HG03064 (cell line): ENCODE measurements around the gene GPATCH1.
"Not testable (repeated sequence)": the region's sequence is repeated elsewhere in the genome, so short reads cannot be mapped to it uniquely, and the experiment has no call there.

Source experiments
- ATAC-seq: cut with Tn5 transposase; IDR thresholded peaks from one replicate; pipeline ENCODE4 v1.9.1; 2021; ENCODE audit warnings: low read depth; ENCODE audit not compliant: unreplicated experiment

Gene GPATCH1

DNA sequence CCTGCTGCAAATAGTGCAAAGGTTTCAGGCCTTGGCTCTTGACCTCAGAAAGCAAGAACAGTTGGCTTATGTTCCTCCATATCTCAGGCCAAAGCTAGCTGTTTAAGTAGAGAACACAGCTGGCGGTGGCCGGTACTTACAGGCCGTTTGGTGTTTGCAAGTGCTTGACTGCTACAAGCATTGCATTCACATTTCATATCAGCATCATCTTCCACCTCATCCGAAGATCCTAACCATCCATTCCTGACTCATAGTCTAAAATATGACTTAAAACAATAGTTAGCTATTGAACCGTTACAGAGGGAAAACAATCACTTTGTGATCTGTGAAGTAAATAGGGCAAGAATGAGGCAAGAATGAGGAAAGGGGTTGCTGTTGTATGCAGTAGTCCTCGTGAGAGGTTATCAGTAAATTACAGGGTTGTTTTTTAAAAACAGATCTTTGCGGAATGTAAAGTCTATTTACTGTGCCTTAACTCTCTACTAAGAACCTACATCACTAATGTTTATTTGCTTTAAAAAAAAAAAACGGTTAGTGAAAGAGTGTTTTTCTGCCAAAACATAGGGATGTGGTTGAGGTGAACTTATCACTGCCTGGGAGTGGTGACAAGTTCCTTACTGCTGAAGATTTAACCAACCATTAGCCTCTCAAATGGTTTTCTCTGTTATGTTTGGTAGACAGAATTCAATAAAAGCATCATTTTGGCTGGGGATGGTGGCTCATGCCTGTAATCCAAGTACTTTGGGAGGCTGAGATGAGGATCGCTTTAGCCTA, 29.3 kb downstream of the GPATCH1 start:
- ATAC-seq: no peak

DNA sequence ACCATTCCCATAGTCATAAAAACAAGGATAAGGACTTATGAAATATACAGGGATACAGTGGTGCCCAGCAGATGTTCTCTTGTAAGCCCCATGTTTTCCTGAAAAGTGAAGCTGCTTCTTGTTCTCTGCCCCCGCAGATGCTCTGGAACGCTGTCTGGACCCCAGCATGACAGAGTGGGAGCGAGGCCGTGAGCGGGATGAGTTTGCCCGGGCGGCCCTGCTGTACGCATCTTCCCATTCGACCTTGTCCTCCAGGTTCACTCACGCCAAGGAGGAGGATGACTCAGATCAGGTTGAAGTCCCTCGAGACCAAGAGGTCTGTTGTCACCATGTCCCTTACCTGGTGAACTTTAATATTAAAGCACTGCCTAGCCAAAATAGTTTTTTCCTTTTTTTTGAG, 30.6 kb downstream of the GPATCH1 start:
- no peak for ATAC-seq

DNA sequence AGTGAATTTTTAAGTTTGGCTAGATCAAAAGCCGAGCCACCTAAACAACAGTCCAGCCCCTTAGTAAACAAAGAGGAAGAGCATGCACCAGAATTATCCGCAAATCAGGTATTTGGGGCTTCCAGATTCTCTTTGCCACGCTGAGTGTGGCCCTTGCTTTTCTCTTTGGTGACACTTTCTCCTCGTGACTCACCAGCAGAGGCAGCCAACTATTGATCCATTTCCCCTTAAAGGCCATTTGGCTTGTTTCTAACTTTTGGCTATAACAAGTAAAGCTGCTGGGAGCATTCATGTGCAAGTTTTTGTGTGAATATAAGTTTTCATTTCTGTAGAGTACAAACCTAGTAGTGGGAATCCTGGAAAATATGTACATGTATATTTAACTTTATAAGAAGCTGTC, 33.3 kb downstream of the GPATCH1 start:
- no peak for ATAC-seq

DNA sequence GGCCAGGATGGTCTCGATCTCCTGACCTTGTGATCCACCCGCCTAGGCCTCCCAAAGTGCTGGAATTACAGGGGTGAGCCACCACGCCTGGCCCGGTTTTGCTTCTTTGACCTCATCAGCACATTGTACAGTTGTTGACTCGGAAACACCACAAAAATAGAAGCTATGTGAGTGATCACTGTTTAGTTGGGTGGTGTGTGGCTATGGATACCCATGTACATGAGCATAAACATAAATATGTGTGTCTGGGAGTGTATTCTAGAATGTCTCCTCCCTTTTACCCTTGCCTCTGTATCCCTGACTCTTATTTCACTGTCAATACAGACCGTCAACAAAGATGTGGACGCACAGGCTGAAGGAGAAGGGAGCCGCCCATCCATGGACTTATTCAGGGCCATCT, 36.5 kb downstream of the GPATCH1 start:
- no peak for ATAC-seq

DNA sequence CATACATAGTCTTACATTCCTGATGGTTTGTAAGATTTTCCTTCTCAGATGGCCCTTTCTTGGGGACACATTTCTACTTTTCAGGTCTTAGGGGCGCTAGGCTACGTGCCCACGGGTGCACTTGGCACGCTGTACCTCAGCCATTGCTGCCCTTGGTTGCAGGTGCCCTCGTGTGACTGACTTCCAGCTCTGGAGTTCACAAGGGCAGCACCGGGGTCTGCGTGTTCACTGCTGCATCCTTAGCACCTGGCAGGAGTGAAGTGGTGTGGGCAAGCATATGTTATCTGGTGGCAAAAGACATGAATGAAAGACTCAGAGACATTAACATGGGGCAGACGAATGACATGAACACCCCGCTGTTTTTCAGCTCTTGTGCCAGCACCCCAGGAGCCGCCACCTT, 37.7 kb downstream of the GPATCH1 start:
- no peak for ATAC-seq

DNA sequence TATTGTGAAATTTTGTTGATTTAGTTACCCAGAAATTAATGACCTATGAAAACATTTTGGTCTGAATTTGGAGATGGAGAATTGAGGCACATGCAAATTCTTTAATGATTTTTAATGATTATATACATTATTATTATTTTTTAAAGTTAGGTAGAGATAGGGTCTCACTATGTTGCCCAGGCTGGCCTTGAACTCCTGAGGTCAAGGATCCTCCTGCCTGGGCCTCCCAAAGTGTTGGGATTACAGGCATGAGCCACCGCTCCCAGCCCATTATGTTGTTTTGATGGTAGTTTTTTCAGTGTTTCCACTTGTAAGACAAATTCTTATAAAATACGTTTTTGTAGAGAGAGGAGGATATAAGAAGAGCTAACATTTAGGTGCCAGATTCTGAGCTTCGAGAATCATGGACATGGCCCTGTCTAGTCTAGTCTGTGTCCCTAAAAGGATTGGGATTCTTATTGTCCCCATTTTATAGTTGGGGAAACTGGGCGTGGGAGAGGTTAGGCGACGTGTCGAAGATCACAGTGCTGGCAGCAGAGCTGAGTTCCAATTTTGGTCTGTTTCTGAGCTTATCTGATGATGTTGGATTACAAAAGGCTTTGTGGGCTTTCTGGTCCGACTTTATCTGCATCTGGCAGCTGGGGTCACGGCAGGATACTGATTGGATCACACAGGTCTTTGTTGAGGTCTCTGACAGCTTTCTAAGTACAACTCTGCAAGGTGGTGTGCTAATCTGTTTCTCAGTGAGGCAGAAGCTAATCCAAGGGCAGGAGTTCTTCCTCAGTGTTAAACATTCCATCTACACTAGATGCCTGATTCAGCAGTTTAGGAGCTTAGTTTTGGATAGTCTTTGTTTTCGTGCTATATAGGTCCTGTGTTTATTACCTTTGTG, 43.5 kb downstream of the GPATCH1 start:
- ATAC-seq: no peak

DNA sequence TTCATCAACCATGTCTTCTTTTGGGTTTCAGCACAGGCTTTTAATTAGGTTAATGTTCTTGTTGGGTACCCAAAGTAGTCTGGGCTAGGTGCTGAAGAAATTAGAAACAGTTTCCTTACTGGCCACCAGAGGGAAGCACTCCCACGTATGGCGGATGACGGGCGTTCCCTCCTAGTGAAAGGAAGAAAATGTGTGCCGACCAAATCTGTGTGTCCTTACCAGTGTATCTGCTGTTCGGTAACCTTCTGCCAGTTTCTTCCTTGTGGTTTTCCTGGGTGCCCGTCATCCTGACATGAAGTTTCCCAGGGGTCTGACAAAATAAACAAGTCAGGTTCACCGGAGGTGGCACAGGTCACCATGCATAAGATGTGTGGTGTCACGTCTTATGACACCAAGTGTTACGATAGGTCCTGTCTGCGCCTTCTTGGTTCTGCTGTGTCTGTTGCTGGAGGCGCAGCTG, 45.0 kb downstream of the GPATCH1 start:
- ATAC-seq: no peak

DNA sequence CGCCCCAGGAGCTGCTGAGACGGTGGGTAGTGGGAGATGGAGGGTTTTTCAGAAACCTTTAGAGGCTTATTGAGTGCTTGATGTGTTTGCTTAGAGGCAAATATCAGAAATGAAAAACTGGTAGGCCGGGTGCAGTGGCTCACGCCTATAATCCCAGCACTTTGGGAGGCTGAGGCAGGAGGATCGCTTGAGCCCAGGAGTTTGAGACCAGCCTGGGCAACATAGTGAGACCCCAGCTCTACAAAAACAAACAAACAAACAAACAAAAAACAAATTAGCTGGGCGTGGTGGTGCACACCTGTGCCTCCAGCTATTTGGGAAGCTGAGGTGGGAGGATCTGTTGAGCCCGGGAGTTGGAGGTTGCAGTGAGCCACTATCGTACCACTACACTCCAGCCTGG, 45.7 kb downstream of the GPATCH1 start:
- ATAC-seq: not testable (repeated sequence)

DNA sequence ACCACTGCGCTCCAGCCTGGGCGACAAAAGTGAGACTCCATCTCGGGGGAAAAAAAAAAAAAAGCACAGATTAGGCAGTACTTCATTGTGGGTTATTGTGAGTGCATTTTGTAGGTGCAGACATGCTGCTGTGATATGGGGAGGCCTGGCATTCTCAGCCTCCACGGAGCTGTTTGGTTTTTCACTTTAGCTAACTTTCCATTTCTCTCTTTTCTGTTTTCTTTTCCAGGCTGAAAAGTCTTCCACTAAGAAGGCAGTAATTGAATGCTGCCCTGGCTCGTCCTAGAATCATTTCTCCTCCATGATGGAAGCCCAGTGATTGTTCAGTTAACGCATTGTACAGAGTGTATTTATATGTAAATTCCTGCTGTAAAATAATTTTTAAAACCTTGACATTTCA, 48.9 kb downstream of the GPATCH1 start:
- ATAC-seq: no peak

DNA sequence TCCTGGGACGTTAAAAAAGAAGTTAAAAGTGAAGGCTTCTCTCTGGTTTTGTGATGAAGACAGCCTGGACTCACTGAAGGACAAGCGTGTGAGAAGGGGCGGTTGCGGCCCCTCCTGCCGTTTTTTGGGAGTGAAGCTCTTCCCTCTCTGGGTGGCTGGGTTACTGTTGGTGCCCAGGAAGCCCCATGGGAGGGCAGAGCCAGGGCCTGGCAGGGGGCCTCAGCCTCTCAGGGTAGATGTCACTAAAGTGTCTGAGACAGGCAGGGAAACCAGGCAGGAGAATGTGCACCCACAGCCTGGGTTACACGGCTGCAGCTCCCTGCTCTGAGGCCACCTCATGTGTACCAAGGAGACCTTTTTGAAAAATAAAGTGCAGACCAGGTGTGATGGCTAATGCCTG, 49.5 kb downstream of the GPATCH1 start:
- ATAC-seq: no peak

DNA sequence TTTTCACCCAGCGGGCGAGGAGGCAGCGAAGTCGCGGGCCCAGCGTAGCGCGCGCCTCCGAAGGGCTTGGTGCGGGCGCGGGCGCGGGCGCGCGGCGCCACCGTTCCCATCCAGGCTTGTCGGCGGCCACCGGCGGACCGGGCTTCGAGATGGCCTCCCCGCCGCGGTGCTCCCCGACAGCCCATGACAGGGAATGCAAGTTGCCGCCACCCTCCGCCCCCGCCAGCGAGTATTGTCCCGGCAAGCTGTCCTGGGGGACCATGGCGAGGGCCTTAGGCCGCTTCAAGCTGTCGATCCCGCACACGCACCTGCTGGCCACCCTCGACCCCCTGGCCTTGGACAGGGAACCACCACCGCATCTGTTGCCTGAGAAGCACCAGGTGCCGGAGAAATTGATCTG, 51.0 kb downstream of the GPATCH1 start, which contains the start of gene WDR88:
WDR88 (plus strand) TSS at position 94 of the 400 bp plus-strand sequence; CDS start at position 150, 56 bp downstream.
- ATAC-seq: no peak

DNA sequence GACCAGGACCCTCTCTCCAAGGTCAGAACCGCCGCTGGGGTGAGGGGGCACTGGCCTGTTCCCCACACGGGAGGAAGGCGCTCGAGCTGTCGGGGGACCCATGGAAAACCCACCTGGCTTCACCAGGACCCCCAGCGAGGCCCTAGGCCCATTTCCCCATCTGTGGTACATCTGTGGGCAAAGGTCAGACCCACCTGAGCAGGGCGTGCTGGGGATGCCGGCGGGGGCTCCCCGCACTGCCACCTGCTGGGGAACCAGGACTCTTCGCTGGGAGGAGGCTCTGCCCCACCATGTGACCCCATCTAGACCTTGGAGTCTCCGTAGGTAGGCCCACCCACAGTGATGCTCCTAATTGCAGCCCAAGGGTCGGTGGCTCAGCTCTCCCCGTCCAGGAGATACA, 51.4 kb downstream of the GPATCH1 start:
- no peak for ATAC-seq

DNA sequence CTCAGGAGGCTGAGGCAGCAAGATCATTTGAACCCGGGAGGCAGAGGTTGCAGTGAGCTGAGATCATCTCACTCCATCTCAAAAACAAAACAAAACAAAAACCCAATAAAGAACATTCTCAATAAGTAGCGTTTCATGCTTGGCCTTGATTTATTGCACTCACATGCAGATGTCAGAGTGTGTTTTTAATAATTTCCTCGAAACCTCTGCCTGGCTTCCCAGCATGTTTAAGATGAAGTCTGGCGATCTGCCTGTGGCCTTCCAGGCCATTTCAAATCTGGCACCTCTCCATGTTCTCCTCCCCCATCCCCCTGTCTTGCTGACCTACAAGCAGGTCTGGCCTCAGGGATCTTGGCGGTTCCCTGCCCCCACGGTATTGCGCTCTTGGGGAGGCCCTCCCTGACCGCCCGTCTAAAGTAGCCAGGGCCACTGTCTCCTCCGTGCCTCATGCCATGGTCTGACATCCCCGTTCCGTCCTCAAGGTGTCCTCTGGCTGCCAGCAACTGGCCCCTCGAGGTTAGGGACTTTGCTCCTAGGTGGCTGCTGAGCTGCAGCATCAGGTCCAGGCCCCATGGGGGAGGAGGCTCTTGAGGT, 52.6 kb downstream of the GPATCH1 start:
- ATAC-seq: no peak

DNA sequence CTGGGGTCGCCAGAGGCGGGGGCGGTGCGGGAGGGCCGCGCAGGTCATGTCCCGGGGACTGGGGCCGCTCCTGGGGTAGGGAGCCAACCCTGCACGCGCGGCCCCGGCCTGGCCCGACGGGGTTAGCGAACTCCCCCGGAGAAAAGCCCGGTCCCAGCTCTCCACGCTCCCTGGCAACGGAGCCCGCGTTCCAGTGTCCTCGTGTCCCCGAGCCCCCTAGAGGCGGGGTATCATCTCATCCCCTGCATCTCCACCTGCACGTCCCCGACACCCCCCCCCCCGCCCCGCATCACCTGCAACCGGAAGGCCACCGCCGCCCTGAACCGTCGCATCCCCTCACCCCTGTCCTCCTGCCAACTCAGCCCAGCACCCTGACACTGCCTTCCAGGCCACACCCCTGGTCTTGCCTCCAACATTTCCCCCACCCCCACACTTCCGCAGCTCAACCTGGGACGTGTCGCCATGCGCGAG, 53.6 kb downstream of the GPATCH1 start:
- ATAC-seq: no peak

DNA sequence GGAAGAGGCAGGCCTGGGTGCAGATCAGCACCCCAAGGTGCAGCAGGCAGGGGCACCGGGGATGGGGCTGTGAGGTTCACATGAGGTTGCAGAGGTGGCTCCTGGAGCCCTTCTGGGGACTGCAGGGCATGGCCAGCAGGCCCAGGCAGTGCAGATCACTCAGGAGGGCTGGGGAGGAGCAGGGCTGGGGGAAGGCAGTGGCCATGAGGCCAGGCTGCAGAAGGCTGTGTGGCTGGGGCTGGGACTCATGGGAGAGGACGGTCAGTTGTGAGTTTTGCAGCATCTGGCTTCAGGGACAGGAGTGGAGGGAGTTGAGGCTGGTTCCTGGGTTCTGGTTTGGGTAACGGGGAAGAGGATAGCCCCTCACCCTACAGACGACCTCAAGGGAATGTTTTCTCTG, 58.2 kb downstream of the GPATCH1 start:
- ATAC-seq: no peak

DNA sequence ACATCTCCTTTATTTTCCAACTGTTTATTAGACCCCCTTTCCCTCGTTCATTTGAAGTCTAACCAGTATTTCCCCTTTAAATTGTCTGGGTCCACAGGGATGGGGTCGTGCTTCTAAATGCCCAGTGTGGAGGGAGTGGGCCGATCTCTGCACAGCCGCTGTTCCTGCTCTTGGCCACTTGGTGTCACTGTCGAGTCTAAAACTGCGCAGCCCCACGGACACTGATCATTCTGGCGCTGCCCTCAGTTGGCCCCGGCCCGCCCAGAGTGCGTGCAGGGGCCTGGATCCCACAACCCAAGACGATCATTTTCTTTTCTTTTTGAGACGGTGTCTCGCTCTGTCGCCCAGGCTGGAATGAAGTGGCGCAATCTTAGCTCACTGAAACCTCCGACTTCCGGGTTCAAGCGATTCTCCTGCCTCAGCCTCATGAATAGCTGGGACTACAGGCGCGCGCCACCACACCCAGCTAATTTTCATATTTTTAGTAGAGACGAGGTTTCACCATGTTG, 63.0 kb downstream of the GPATCH1 start:
- no peak for ATAC-seq

DNA sequence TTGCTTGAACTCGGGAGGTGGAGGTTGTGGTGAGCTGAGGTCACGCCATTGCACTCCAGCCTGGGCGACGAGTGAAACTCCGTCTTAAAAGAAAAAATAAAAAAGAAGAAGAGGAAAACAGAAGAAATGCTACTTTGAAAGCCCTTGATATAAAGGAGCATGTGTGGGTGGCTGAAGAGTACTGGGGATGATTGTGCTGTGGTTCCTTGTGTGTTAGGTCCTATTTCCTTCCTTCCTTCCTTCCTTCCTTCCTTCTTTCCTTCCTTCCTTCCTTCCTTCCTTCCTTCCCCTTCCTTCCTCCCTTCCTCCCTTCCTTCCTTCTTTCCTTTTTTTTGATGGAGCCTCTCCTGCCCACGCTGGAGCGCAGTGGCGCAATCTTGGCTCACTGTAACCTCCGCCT, 65.2 kb downstream of the GPATCH1 start:
- no peak for ATAC-seq

DNA sequence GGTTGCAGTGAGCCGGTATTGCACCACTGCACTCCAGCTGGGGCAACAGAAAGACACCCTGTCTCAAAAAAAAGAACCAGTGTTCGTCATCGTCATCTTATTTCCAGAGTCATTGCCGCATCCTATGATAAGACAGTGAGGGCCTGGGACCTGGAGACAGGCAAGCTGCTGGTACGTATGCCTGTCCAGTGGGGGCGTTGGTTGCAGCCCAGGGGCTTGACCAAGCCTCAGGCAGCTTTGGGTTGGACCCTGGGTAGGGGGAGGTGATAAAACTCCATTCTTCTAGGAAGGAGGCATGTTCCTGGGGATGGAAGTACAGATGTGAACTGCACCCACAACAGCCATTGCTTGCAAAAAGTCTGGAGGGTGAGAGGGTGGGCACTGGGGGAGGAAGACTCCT, 66.6 kb downstream of the GPATCH1 start:
- no peak for ATAC-seq

DNA sequence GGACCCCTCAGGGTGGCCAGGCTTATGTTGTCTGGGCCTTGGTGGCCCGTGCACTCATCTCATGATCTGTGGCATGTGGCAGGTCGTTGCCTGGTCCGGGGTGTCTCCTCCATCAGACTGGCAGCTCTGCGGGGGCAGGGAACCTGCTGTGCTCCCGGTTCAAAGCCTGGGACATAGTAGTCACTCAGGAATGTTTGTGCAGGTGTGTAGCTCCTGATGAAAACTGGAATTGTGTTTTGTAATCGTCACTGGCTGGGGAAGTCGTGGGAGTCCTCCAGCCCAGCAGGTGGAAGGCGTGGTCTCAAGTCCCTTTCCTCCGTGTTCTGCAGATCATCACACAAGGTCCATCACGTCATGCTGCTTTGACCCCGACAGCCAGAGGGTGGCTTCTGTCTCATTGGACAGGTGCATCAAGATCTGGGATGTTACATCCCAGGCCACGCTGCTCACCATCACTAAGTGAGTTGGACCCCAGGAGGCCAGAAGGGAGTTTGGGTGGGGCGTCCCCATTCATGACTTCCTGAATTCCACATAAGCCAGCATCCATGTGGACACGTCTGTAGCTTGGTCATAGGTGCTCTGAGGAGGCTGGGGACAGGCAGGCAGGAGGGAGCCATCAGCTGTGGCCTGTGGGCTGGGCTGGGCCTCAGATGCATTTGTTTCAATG, 70.0 kb downstream of the GPATCH1 start:
- no peak for ATAC-seq

DNA sequence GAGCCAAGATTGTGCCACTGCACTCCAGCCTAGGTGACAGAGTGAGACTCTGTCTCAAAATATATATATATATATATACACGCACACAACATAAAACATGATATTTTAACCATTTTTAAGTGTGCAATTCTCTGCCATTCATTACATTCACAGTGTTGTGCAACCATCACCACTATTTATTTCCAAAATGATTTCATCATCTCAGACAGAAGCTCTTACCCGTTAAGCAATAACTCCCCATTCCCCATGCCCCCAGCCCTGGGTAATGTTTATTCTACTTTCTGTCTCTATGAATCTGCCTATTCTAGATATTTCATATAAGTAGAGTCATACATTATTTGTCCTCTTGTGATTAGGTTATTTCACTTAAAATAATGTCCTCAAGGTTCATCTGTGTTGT, 71.2 kb downstream of the GPATCH1 start:
- ATAC-seq: no peak
